ENCODE results near the gene SP6.

SP6 gene

DNA sequence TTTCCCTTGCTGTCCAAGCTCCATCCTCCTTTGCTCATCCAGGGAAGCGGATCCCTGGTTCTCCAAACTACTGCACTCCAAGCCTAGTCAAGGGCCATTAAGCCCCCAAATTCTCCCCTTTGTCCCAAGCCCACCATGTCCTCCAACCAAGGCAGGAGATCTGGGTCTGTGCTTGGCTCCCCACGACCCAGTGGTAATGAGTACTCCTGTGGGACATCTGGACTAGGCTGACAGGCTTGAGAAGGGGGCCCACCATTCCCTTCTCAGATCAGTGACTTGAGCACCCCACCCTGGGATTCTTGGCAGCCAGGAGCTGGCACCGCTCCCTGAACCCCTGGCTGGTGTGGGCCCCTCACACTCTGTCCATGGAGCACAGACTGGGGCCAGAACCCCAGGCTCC, 46.5 kb downstream of the SP6 start:
- TF ChIP-seq EZH2 (IDR thresholded peaks at IDR 0.05; ENCODE audit: borderline replicate concordance, low read depth, low read length, severe bottlenecking) (no peak), CTCF (IDR thresholded peaks at IDR 0.05; ENCODE audit: borderline replicate concordance, extremely low read depth, low read length, poor library complexity, severe bottlenecking) (no peak)
- no peak overlapping the region for H3K9ac ChIP-seq (ENCODE audit: low read depth, low read length)
- H3K27ac ChIP-seq (ENCODE audit: low read length) = no peak overlapping the region
- no peaks in the 10 kb centered on the region for H3K4me1 ChIP-seq (ENCODE audit: insufficient read depth, low read length)
- ATAC-seq (ENCODE audit: insufficient read depth, low read depth) (no peak), DNase-seq (no peak)
- H3K27me3 ChIP-seq (ENCODE audit: insufficient read depth, low read length, poor library complexity) = no peaks in the 10 kb centered on the region
- H4K20me1 ChIP-seq (ENCODE audit: insufficient read depth, low read length) = peaks cover 4% of the 10 kb centered on the region; the same call in 1 of the 2 replicates
- H3K36me3 ChIP-seq (ENCODE audit: insufficient read depth, low read length) = peaks cover 27% of the 10 kb centered on the region
- no peaks in the 10 kb centered on the region for H3K79me2 ChIP-seq (ENCODE audit: insufficient read depth, low read length)
- H3K4me3 ChIP-seq (ENCODE audit: low read depth in 1 of 2, low read length in 2 of 2) = no peak overlapping the region
- H2AFZ ChIP-seq (ENCODE audit: low read depth, low read length) = no peak overlapping the region
- no peaks in the 10 kb centered on the region for H3K9me3 ChIP-seq (ENCODE audit: insufficient read depth, low read length, severe bottlenecking)
- H3K4me2 ChIP-seq (ENCODE audit: insufficient read depth, low read length) = no peak overlapping the region

GRCh38 chr17:47803751-47804150, 47.2 kb downstream of the SP6 start:
- H3K4me1 ChIP-seq (ENCODE audit: insufficient read depth, low read length) = no peaks in the 10 kb centered on the region
- ATAC-seq (ENCODE audit: insufficient read depth, low read depth) (no peak), DNase-seq (no peak)
- H3K36me3 ChIP-seq (ENCODE audit: insufficient read depth, low read length) = peaks cover 20% of the 10 kb centered on the region
- H3K4me3 ChIP-seq (ENCODE audit: low read depth in 1 of 2, low read length in 2 of 2) = no peak overlapping the region
- H3K9me3 ChIP-seq (ENCODE audit: insufficient read depth, low read length, severe bottlenecking) = no peaks in the 10 kb centered on the region
- no peaks in the 10 kb centered on the region for H3K79me2 ChIP-seq (ENCODE audit: insufficient read depth, low read length)
- H3K9ac ChIP-seq (ENCODE audit: low read depth, low read length) = no peak overlapping the region
- H4K20me1 ChIP-seq (ENCODE audit: insufficient read depth, low read length) = peaks cover 4% of the 10 kb centered on the region; the same call in 1 of the 2 replicates
- no peak overlapping the region for H3K4me2 ChIP-seq (ENCODE audit: insufficient read depth, low read length)
- H2AFZ ChIP-seq (ENCODE audit: low read depth, low read length) = no peak overlapping the region
- no peak for TF ChIP-seq EZH2 (IDR thresholded peaks at IDR 0.05; ENCODE audit: borderline replicate concordance, low read depth, low read length, severe bottlenecking)
- no peak for TF ChIP-seq CTCF (IDR thresholded peaks at IDR 0.05; ENCODE audit: borderline replicate concordance, extremely low read depth, low read length, poor library complexity, severe bottlenecking)
- no peaks in the 10 kb centered on the region for H3K27me3 ChIP-seq (ENCODE audit: insufficient read depth, low read length, poor library complexity)
- H3K27ac ChIP-seq (ENCODE audit: low read length) = no peak overlapping the region

DNA sequence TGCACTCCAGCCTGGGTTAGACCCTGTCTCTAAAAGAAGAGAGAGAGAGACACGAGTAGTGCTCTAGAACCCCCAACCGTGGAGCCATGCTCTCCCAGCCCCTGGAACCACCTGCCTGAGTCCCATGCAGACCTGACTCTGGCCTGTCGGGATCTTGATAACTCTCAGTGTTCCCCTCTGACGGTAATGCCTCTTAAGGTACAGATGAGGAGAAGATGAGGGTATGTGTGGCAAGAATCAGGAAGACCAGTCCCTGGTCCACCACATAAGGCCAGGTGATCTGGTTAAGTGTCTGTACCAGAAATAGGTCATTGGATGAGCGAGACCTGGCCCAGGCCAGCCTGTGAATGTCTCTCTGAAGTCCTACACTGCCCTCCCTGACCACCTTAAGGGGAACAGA, 47.8 kb downstream of the SP6 start:
- H3K79me2 ChIP-seq (ENCODE audit: insufficient read depth, low read length) = no peaks in the 10 kb centered on the region
- H3K4me1 ChIP-seq (ENCODE audit: insufficient read depth, low read length) = no peaks in the 10 kb centered on the region
- no peak for ATAC-seq (ENCODE audit: insufficient read depth, low read depth)
- no peaks in the 10 kb centered on the region for H3K9me3 ChIP-seq (ENCODE audit: insufficient read depth, low read length, severe bottlenecking)
- H3K4me2 ChIP-seq (ENCODE audit: insufficient read depth, low read length) = no peak overlapping the region
- H4K20me1 ChIP-seq (ENCODE audit: insufficient read depth, low read length) = peaks cover 4% of the 10 kb centered on the region; the same call in 1 of the 2 replicates
- H3K27me3 ChIP-seq (ENCODE audit: insufficient read depth, low read length, poor library complexity) = no peaks in the 10 kb centered on the region
- peaks cover 14% of the 10 kb centered on the region for H3K36me3 ChIP-seq (ENCODE audit: insufficient read depth, low read length)
- no peak overlapping the region for H3K27ac ChIP-seq (ENCODE audit: low read length)
- no peak overlapping the region for H3K9ac ChIP-seq (ENCODE audit: low read depth, low read length)
- no peak for DNase-seq
- H2AFZ ChIP-seq (ENCODE audit: low read depth, low read length) = no peak overlapping the region
- TF ChIP-seq CTCF (IDR thresholded peaks at IDR 0.05; ENCODE audit: borderline replicate concordance, extremely low read depth, low read length, poor library complexity, severe bottlenecking) (no peak), EZH2 (IDR thresholded peaks at IDR 0.05; ENCODE audit: borderline replicate concordance, low read depth, low read length, severe bottlenecking) (no peak)
- H3K4me3 ChIP-seq (ENCODE audit: low read depth in 1 of 2, low read length in 2 of 2) = no peak overlapping the region
